GM19193 (cell line): ENCODE results near the gene ENDOD1.

Experiments used
- POLR2A ChIP-seq: IDR thresholded peaks from 4 replicates; pipeline ENCODE4 v1.6.1; 2011; ENCODE audit not compliant: insufficient read depth, insufficient read length; ENCODE audit errors: extremely low read depth

The ENDOD1 gene

DNA sequence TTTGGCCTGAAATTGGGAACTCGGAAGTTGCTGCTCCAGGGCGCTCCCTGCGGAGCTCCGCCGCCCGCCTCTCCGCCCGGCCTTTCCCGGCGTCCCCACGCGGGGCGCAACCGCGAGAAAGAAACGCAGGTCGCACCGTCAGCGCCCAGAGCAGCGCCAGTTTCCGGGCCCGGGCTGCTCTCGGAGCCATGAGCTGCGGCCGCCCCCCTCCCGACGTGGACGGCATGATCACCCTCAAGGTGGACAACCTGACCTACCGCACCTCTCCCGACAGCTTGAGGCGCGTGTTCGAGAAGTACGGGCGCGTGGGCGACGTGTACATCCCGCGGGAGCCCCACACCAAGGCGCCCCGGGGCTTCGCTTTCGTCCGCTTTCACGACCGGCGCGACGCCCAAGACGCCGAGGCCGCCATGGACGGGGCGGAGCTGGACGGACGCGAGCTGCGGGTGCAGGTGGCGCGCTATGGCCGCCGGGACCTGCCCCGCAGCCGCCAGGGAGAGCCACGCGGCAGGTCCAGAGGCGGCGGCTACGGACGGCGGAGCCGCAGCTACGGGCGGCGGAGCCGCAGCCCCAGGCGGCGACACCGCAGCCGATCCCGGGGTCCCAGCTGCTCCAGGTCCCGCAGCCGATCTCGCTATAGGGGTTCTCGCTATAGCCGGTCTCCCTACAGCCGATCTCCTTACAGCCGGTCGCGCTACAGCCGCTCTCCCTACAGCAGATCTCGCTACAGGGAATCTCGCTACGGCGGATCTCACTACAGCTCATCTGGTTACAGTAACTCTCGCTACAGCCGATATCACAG lies 22.4 kb upstream of the ENDOD1 start:
- TF ChIP-seq POLR2A: peak; percentile 74

DNA sequence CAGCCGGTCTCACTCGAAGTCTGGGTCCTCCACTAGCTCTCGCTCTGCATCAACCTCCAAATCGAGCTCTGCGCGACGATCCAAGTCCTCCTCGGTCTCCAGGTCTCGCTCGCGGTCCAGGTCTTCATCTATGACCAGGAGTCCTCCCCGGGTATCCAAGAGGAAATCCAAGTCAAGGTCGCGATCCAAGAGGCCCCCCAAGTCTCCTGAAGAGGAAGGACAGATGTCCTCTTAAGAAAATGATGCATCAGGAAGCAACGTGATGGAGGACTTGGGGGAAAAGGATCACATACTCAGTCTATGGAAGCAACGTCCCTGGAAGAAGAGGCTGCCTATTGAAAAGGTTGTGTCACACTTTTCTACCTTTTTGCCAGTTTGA lies 21.8 kb upstream of the ENDOD1 start:
- TF ChIP-seq POLR2A: no peak

DNA sequence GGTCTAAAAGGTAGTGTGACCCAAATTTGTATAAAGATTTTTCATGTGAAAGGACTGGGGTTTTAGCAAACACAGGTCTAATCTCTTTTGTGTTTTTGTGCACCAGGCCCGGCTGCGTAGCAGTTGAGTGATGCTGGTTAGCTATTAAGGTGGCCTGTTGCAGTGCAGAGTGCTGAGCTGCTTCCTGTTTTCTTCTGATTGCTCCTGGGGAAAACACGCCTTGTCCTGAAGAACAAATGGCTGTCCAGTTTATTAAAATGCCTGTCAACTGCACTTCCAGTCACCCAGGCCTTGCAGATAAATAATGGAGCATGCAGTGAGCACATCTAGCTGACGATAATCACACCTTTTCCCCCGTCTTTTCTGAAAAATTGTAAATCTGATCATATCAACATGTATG lies 21.1 kb upstream of the ENDOD1 start:
- peak; percentile 63 for TF ChIP-seq POLR2A

DNA sequence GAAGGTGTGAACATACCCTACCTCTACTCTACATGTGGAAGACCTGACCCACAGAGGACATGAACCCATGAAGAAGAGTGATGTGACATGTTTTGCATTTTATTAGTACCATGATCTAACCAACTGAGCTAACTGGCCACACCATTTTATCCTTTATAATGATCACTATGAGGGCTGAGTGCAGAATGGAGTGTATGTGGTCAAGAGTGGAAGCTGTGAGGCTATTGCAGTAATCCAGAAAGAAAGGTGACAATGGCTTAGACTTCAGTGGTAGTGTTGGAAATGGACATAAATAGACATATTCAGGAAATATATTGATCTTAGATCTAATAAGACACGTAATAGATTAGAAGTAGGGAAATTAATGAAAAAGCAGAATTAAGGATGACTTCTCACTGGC lies 19.2 kb upstream of the ENDOD1 start:
- no peak for TF ChIP-seq POLR2A

DNA sequence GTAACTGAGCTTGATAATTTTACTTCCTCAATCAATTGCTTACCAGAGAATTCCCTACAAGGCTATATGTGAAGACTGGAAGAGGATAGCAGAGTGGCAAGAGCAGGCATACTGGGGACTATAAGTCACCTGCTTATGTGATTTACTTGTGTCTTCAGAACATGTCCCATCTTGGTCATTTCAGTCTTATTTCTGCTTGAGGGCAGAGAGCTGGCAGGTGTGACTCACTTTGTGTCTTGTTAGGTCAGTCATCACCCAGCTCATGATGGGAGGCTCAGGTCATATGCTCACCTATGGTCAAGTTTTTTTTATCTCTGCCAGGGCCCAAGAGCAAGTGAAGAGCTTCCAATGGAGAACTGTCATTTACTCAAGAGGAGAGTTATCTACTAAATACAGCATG lies 16.7 kb upstream of the ENDOD1 start:
- no peak for TF ChIP-seq POLR2A

DNA sequence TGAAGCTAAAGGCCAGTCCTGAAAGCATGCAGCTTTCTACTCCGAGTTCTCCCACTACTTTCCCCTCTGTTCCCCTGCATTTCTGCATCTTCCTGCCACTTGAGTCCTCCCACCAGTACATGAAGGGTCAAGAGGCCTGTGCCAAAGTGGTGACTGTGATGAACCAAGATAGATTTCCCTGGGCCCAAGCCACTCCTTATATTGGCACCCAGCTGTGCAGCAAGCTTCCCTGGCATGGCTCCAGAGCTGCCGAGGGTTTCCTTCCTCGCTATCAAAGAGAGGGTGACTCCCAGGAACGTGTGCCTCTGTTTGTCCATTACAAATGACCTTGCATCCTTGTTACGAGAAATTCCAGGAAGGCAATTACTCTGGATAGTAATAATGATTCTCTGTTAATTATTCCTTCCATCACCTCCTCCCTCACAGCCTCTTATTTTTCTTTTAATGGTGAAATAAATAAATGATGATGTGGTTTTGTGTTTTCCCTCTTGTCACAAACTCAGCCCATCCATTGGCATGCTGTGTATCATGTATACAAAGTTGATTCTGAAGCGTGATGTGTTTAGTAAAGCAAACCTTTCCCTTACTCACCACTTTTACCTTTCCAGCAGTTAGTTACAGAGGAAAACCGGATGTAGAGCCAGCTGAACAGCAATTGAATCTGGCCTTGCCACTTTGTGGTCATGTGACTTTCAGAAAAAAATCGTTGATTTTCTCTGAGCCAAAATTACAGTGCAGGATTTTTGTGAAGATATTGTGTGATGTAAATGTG lies 14.7 kb upstream of the ENDOD1 start:
- TF ChIP-seq POLR2A: no peak

DNA sequence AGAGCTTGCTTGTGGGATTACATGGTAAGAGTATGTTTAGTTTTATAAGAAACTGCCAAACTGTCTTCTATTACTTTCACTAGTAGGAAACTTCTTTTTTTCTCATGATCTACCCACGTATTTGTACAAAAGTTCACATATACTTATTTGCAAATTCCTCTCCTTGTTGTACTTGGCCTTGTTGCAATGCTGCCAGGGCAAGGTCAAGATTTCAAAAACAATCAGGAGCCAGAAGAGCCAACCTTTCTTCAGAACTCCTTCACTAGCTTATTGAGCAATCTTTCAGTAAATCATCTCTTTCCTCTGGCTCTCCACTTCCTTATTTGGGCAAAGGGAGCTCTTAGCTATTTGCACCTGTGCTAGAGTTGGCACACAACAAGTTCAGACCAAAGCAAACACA lies 13.2 kb upstream of the ENDOD1 start:
- no peak for TF ChIP-seq POLR2A

DNA sequence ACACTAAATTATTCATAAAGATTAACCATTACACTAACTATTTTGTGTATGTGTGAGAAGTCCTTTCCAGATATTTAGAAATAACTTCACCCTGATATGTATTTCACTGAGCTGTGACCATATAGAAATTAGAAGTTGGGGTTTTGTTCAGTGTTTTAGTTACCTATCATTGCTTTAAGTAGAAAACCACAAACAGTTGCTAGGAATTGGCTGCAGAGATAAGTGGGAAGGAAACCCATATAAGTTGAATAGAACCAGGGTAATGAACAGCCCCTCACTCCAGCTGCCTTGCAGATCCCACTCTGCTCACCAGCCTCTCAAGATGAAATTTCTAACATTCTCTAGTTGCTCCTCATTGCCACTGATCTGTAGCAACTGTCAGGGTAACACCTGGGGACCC lies 12.7 kb upstream of the ENDOD1 start:
- no peak for TF ChIP-seq POLR2A

DNA sequence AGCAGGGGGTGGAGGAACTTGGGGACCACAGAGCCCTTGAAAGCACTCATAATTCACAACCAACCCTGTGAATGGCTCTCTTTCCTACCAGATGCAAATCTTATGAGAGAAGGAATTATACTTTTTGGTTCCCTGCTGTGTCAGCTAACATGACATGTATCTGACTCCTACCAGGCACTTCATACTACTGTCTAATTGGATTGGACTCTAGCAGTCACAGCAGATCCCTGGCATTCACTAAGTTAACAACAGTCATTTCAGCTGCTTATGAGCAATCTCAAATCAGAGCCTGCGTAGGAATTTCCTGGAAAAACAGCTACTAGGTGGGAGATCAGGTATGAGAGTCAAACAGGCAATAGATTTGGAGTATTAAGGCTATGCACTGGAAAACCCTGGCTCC lies 11.1 kb upstream of the ENDOD1 start:
- TF ChIP-seq POLR2A: no peak

DNA sequence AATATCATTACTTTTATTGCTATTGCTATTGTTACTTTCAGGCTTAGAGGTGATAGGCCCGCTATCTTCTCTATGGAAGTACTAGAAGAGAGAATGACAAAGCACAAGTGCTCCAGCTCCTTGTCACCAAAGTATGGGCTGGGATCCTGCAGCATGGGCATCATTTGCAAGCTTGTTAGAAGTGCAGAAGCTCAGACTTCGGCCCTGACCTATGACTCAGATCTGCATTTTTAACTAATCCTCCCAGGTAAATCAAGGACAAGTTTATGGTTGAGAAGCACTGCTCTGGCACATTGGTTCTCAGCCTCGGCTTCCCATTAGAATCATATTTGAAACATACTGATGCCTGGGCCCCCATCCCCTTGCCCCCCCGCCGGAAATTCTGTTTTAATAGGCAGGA lies 8.6 kb upstream of the ENDOD1 start:
- TF ChIP-seq POLR2A: no peak

DNA sequence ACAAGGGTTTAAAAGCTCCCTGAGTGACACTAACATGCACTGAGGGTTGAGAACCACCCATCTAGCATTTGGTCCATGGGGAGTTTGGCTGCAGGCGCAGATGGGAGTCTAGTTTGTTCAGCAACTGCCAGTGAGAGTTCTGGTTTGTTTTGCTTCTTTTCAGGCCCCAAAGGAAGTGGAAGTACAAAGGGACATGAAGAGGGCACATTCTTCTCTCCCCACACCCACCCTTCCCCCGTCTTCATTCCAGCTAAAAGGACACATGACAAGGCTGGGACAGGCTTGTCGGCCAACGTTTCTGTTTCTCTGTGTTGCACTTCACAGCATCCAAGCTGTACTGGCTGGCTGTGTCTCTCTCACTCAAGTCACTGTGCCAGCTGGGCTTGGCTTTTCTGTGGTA lies 8.2 kb upstream of the ENDOD1 start:
- no peak for TF ChIP-seq POLR2A

DNA sequence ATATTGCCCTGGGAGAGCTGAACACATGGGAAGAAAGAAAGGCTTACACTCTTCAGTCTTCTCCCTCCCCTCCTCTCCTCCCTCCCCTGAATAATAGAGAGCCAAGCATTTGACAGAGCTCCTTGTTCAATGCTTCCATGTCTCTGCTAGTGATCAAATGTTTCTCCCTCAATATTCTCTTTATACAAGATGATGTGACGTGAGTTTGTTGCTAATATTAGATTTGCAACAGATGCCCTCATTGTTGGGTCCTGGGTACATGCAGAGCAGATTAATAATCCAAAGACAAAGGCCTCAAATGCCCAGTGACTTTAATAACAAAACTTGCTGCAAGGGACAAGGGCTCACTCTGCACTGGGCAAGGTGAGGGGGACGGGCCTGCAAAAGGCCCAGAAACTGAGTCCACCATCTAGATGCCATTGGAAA lies 7.1 kb upstream of the ENDOD1 start:
- no peak for TF ChIP-seq POLR2A

DNA sequence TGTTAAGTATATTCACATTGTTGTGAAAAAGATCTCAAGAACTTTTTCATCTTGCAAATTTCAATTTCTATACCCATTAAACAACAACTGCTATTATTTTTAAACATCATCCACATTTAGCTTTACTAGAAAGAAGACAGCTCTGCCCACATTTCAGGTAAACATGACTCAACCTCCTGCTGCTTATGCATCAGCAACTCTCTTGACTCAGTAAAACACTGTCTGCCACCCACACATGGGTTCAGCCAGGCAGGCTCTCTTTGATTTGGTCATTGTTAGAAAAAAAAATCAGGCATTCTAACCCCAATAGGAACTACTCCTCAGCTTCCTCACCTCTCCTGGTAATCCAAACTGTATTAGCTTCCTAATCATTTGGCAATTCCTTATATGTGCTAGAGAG lies 5.1 kb upstream of the ENDOD1 start:
- TF ChIP-seq POLR2A: no peak

DNA sequence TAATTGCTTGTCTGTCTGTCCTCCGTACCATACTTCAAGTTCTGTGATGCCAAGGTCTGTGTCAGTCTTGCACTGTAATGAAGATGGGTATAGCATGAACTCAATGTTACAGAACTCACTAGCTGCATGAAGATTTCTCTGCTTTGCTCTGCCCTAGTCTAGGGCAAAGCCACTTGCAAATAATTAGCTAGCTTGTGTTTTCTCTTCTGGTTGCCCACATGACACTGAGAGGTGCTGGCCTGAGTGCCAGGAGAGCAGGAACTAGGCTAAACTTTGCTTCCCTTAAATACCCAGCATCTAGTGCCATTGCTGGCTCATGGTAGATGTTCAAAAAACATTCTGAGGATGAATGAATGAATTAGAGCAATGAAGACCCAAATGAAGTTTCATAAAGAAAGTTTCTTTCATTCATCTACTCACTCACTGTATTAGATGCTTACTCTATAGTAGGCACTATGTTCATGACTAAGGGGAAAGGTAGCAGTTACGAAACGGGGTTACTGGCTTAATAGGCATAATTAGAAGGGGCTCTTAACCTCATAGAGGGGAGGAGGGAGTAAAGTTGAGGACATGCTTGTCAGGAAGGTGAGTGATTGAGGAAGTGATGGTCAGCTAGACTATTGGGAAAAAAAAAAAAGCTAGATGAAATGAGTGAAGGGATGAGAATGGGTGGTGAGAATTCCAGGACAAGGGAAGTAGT lies 4.4 kb upstream of the ENDOD1 start:
- no peak for TF ChIP-seq POLR2A

DNA sequence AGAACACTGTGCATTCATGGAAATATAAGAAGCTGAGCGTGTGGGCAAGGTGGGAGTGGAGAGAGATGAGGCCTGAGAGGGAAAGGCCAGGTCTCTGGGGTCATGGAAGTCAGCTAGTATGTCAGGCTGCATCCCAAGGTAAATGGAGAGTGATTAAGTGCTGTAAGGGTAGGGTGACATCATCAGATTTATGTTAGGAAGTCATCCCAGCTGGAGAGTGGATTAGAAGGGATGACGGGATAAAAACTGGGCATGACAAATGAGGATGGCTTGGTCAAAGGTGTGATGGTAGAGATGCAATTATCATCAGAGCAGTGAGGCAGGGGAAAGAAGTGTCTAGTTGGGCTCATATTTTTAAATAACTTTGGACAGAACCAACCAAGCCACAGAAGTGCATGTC lies 3.5 kb upstream of the ENDOD1 start:
- TF ChIP-seq POLR2A: no peak
